ENCODE results near the gene SYT4.
"Not testable (repeated sequence)": the region's sequence is repeated elsewhere in the genome, so short reads cannot be mapped to it uniquely, and the experiment has no call there.

Gene SYT4

GRCh38 chr18:43277164-43277600 is at the start of gene SYT4:
Gene SYT4 (minus strand): TSS chr18:43277490. CDS start chr18:43277281, 209 bp downstream.
- no peak for DNase-seq (ENCODE audit: low read depth in 1 of 2, low spot score in 1 of 2)

- no peak for DNase-seq (ENCODE audit: low read depth in 1 of 2, low spot score in 1 of 2)
These were observed 44.8 kb upstream of the SYT4 start for GRCh38 chr18:43322132-43322531.

GRCh38 chr18:43314941-43315340 is 37.7 kb upstream of the SYT4 start:
- DNase-seq (ENCODE audit: low read depth in 1 of 2, low spot score in 1 of 2), result no peak

- DNase-seq (ENCODE audit: low read depth in 1 of 2, low spot score in 1 of 2), result no peak
These were observed 35.6 kb upstream of the SYT4 start for GRCh38 chr18:43312891-43313290.

- DNase-seq (ENCODE audit: low read depth in 1 of 2, low spot score in 1 of 2), result no peak
These were observed 32.9 kb upstream of the SYT4 start for GRCh38 chr18:43310239-43310638.

GRCh38 chr18:43303376-43303775 is 26.1 kb upstream of the SYT4 start:
- DNase-seq (ENCODE audit: low read depth in 1 of 2, low spot score in 1 of 2), result no peak

- DNase-seq (ENCODE audit: low read depth in 1 of 2, low spot score in 1 of 2), result not testable (repeated sequence)
These were observed 8.9 kb upstream of the SYT4 start for GRCh38 chr18:43286187-43286586.

- no peak for DNase-seq (ENCODE audit: low read depth in 1 of 2, low spot score in 1 of 2)
These were observed 6.0 kb upstream of the SYT4 start for GRCh38 chr18:43283299-43283698.

GRCh38 chr18:43279015-43279744 is 1.9 kb upstream of the SYT4 start:
- DNase-seq (ENCODE audit: low read depth in 1 of 2, low spot score in 1 of 2), result no peak

- no peak for DNase-seq (ENCODE audit: low read depth in 1 of 2, low spot score in 1 of 2)
These were observed 1.1 kb upstream of the SYT4 start for GRCh38 chr18:43278355-43278754.

GRCh38 chr18:43276491-43276890 is 799 bp downstream of the SYT4 start:
- no peak for DNase-seq (ENCODE audit: low read depth in 1 of 2, low spot score in 1 of 2)

GRCh38 chr18:43275546-43275945 is 1.7 kb downstream of the SYT4 start:
- no peak for DNase-seq (ENCODE audit: low read depth in 1 of 2, low spot score in 1 of 2)

- DNase-seq (ENCODE audit: low read depth in 1 of 2, low spot score in 1 of 2), result no peak
These were observed 2.8 kb downstream of the SYT4 start for GRCh38 chr18:43274526-43274925.

- DNase-seq (ENCODE audit: low read depth in 1 of 2, low spot score in 1 of 2), result no peak
These were observed 5.5 kb downstream of the SYT4 start for GRCh38 chr18:43271593-43272432.

- no peak for DNase-seq (ENCODE audit: low read depth in 1 of 2, low spot score in 1 of 2)
These were observed 9.5 kb downstream of the SYT4 start for GRCh38 chr18:43267818-43268217.

GRCh38 chr18:43265465-43265864 is 11.8 kb downstream of the SYT4 start:
- DNase-seq (ENCODE audit: low read depth in 1 of 2, low spot score in 1 of 2), result no peak

- DNase-seq (ENCODE audit: low read depth in 1 of 2, low spot score in 1 of 2), result no peak
These were observed 28.6 kb downstream of the SYT4 start for GRCh38 chr18:43248610-43249249.

- no peak for DNase-seq (ENCODE audit: low read depth in 1 of 2, low spot score in 1 of 2)
These were observed 29.3 kb downstream of the SYT4 start for GRCh38 chr18:43247944-43248343.

- no peak for DNase-seq (ENCODE audit: low read depth in 1 of 2, low spot score in 1 of 2)
These were observed 38.9 kb downstream of the SYT4 start for GRCh38 chr18:43238429-43238828.

- DNase-seq (ENCODE audit: low read depth in 1 of 2, low spot score in 1 of 2), result no peak
These were observed 40.4 kb downstream of the SYT4 start for GRCh38 chr18:43236921-43237320.

GRCh38 chr18:43234889-43235288 is 42.4 kb downstream of the SYT4 start:
- no peak for DNase-seq (ENCODE audit: low read depth in 1 of 2, low spot score in 1 of 2)

GRCh38 chr18:43222501-43222900 is 54.8 kb downstream of the SYT4 start:
- DNase-seq (ENCODE audit: low read depth in 1 of 2, low spot score in 1 of 2), result no peak
